B cell (primary cell): ENCODE measurements around the gene OSCAR. TPM values are rescaled to one million over a fixed set of nuclear protein-coding genes. Genes with fewer than 3 reads are reported as not detected.

ENCODE experiments used
- ATAC-seq: fragments of 200-7000 bp; cut with Tn5 transposase; one replicate; pipeline ENCODE4 v1.10.0; 2021; ENCODE audit warnings: low read depth, mild to moderate bottlenecking, moderate number of reproducible peaks, moderate library complexity
- CTCF ChIA-PET: fragments of 350-600 bp; sonication (Branson Sonifier 250); formaldehyde crosslinking; loops from one replicate; lab custom pipeline; 2021; ENCODE audit warnings: antibody characterized with exemption, inconsistent platforms; lab: Charles Lee
- POLR2A ChIA-PET: fragments of 350-600 bp; sonication (Branson Sonifier 250); formaldehyde crosslinking; loops from one replicate; lab custom pipeline; 2021; ENCODE audit warnings: antibody characterized with exemption; lab: Charles Lee
- DNase-seq: peaks from one replicate; pipeline ENCODE4 v3.0.0; 2013
- H2AFZ ChIP-seq: 2 replicates; pipeline ENCODE4 v1.6.1; 2012; ENCODE audit warnings: mild to moderate bottlenecking, low read depth, low read length; ENCODE audit not compliant: insufficient read depth, poor library complexity, severe bottlenecking
- H3K27ac ChIP-seq, 2 donors: 1 replicate in 1 of 2; 2 replicates in 1 of 2; pipeline ENCODE4 v1.5.1; 2012 to 2013; ENCODE audit warnings: low read length in 2 of 2, mild to moderate bottlenecking in 2 of 2, moderate library complexity in 1 of 2
- H3K27me3 ChIP-seq, 4 experiments: fragments of 200-600 bp in 1 of 4; sonication (generic) in 1 of 4; replicated peaks in 1 of 4; 1 replicate in 2 of 4; 2 replicates in 2 of 4; pipeline versions ENCODE4 v1.6.1 to v1.7.0; 2013 to 2016; ENCODE audit warnings: low read length in 3 of 4, mild to moderate bottlenecking in 2 of 4, mixed read lengths in 1 of 4, moderate library complexity in 1 of 4; ENCODE audit not compliant: insufficient read depth in 4 of 4, control insufficient read depth in 3 of 4; ENCODE audit errors: control extremely low read depth in 1 of 4
- H3K36me3 ChIP-seq, 2 experiments: replicated peaks in 1 of 2; 1 replicate in 1 of 2; 2 replicates in 1 of 2; pipeline versions ENCODE4 v1.6.1 to v1.7.1; 2013; ENCODE audit warnings: low read length in 1 of 2; ENCODE audit not compliant: insufficient read depth in 2 of 2, control insufficient read depth in 1 of 2; ENCODE audit errors: control extremely low read depth in 1 of 2, extremely low read depth in 1 of 2
- H3K4me1 ChIP-seq, 2 donors: fragments of 200-600 bp in 1 of 2; sonication (generic) in 1 of 2; 1 replicate in 1 of 2; 2 replicates in 1 of 2; pipeline versions ENCODE4 v1.5.1 to v1.6.1; 2013 to 2017; ENCODE audit warnings: low read length in 2 of 2; ENCODE audit not compliant: control insufficient read depth in 2 of 2, insufficient read depth in 2 of 2
- H3K4me2 ChIP-seq: replicated peaks from 2 replicates; pipeline ENCODE3; 2012; ENCODE audit warnings: mild to moderate bottlenecking, low read depth, low read length; ENCODE audit not compliant: poor library complexity, severe bottlenecking
- H3K4me3 ChIP-seq, 5 experiments: fragments of 200-600 bp in 1 of 5; sonication (generic) in 1 of 5; 1 replicate in 3 of 5; 2 replicates in 2 of 5; pipeline versions ENCODE4 v1.5.1 to v1.7.0; 2011 to 2016; ENCODE audit warnings: low read length in 4 of 5, mild to moderate bottlenecking in 4 of 5, low read depth in 2 of 5, control low read depth in 1 of 5, moderate library complexity in 1 of 5; ENCODE audit not compliant: insufficient read depth in 1 of 5; ENCODE audit errors: control extremely low read depth in 1 of 5, extremely low read depth in 1 of 5
- H3K79me2 ChIP-seq: fragments of 200-600 bp; sonication (generic); one replicate; pipeline ENCODE4 v1.6.0; 2016; ENCODE audit warnings: low read length; ENCODE audit not compliant: control insufficient read depth, insufficient read depth
- H3K9ac ChIP-seq: fragments of 200-600 bp; sonication (generic); 2 replicates; pipeline ENCODE4 v1.6.1; 2017; ENCODE audit warnings: mild to moderate bottlenecking, low read length, moderate library complexity
- H3K9me3 ChIP-seq, 3 donors: one replicate each; pipeline versions ENCODE4 v1.6.1 to v1.7.1; 2013; ENCODE audit warnings: low read length in 2 of 3; ENCODE audit not compliant: control insufficient read depth in 2 of 3, insufficient read depth in 1 of 3; ENCODE audit errors: control extremely low read depth in 1 of 3
- H4K20me1 ChIP-seq: 2 replicates; pipeline ENCODE4 v1.6.0; 2012; ENCODE audit warnings: mild to moderate bottlenecking, low read length; ENCODE audit not compliant: insufficient read depth, control insufficient read depth, poor library complexity, severe bottlenecking
- H3K27ac Mint-ChIP-seq: one replicate; pipeline ENCODE4 v1.8.0; 2021; ENCODE audit warnings: mixed read lengths
- H3K27me3 Mint-ChIP-seq: one replicate; pipeline ENCODE4 v1.8.0; 2021; ENCODE audit warnings: mixed read lengths
- H3K4me1 Mint-ChIP-seq: one replicate; pipeline ENCODE4 v1.8.0; 2021; ENCODE audit warnings: mixed read lengths
- H3K4me3 Mint-ChIP-seq: one replicate; pipeline ENCODE4 v1.8.0; 2021; ENCODE audit warnings: mixed read lengths
- H3K9me3 Mint-ChIP-seq: one replicate; pipeline ENCODE4 v1.8.0; 2022; ENCODE audit warnings: mixed read lengths; ENCODE audit not compliant: insufficient read depth
- CTCF ChIP-seq: fragments of 200-600 bp; IDR thresholded peaks from one replicate; pipeline ENCODE4 v1.8.0; 2022; ENCODE audit warnings: antibody characterized with exemption, mild to moderate bottlenecking
- EZH2 ChIP-seq: IDR thresholded peaks from 2 replicates; pipeline ENCODE4 v1.6.1; 2012; ENCODE audit warnings: borderline replicate concordance, low read depth, mild to moderate bottlenecking, moderate library complexity, low read length; ENCODE audit not compliant: insufficient read depth, poor library complexity, severe bottlenecking
- WGBS: methylation state at CpG from one replicate; pipeline ENCODE4 v1.1.5; 2013; ENCODE audit warnings: missing lambda C conversion rate; ENCODE audit not compliant: insufficient coverage; 5-methylcytosine and 5-hydroxymethylcytosine counted together
- intact Hi-C: fragments of 100-400 bp; cut with micrococcal nuclease; formaldehyde crosslinking; loops from one replicate; pipeline ENCODE4 v1.10.0; 2022
- polyA plus RNA-seq: library from polyadenylated mRNA; depleted of rRNA; stranded (reverse); fragments of >200 nt; gene quantifications from 2 replicates; pipeline ENCODE4 v1.2.3, GENCODE V29; 2012
- total RNA-seq, 2 donors: library from RNA; stranded (reverse); fragments of 120-200 nt in 1 of 2; gene quantifications; 1 replicate in 1 of 2; 2 replicates in 1 of 2; pipeline versions ENCODE4 v1.2.3 to v1.2.4, GENCODE V29; 2013 to 2022

Gene OSCAR
- total and polyA plus RNA-seq, 2 donors (not counting 1 experiment from before 2014, with no cell fraction given) = 1.7 TPM; not detected in 1

GRCh38 chr19:54148158-54148557, 47.6 kb upstream of the OSCAR start:
- ATAC-seq = no peak
- intact Hi-C loops = no loop called here
- Mint-ChIP-seq H3K4me3 (no peak overlapping the region), H3K27ac (no peak overlapping the region), H3K9me3 (no peaks in the 10 kb centered on the region), H3K27me3 (no peaks in the 10 kb centered on the region), H3K4me1 (no peaks in the 10 kb centered on the region)
- peaks cover 18% of the 10 kb centered on the region for H3K79me2 ChIP-seq
- WGBS = 97% methylated on average over 17 of the region's 19 CpGs
- H4K20me1 ChIP-seq = peaks cover 74% of the 10 kb centered on the region
- no peak overlapping the region for H3K4me2 ChIP-seq
- CTCF ChIA-PET = no interaction called here
- H2AFZ ChIP-seq = no peak overlapping the region
- no peaks in the 10 kb centered on the region for H3K27me3 ChIP-seq
- no peaks in the 10 kb centered on the region for H3K9me3 ChIP-seq
- H3K36me3 ChIP-seq = peaks cover 0 to 86% of the 10 kb centered on the region in 2 experiments
- no peak overlapping the region for H3K27ac ChIP-seq
- no peaks in the 10 kb centered on the region for H3K4me1 ChIP-seq
- H3K4me3 ChIP-seq = no peak overlapping the region
- H3K9ac ChIP-seq = no peak overlapping the region
- DNase-seq = no peak
- POLR2A ChIA-PET = interaction anchor here (0.6 kb wide), 1 partner anchor 10 kb away, joined by 3 read pairs; no protein-coding TSS in a partner anchor
- no peak for TF ChIP-seq EZH2
- no peak for TF ChIP-seq CTCF

- POLR2A ChIA-PET = no interaction called here
- WGBS = 100% methylated on average over 3 of the region's 3 CpGs
- no peak for DNase-seq
- intact Hi-C loops = no loop called here
- no peaks in the 10 kb centered on the region for H3K9me3 Mint-ChIP-seq
- no peak overlapping the region for H3K4me3 Mint-ChIP-seq
- no peak for TF ChIP-seq CTCF
- no peaks in the 10 kb centered on the region for H3K27me3 ChIP-seq
- no peaks in the 10 kb centered on the region for H3K9me3 ChIP-seq
- no peak for ATAC-seq
- peaks cover 0 to 89% of the 10 kb centered on the region in 2 experiments for H3K36me3 ChIP-seq
- H3K4me1 Mint-ChIP-seq = no peaks in the 10 kb centered on the region
- no peak overlapping the region for H3K9ac ChIP-seq
- peaks cover 22% of the 10 kb centered on the region for H3K79me2 ChIP-seq
- H3K4me1 ChIP-seq = no peaks in the 10 kb centered on the region
- CTCF ChIA-PET = no interaction called here
- H3K4me2 ChIP-seq = no peak overlapping the region
- H3K27me3 Mint-ChIP-seq = no peaks in the 10 kb centered on the region
- no peak overlapping the region for H3K4me3 ChIP-seq
- H3K27ac ChIP-seq = no peak overlapping the region
- H4K20me1 ChIP-seq = peaks cover 74% of the 10 kb centered on the region
- H2AFZ ChIP-seq = no peak overlapping the region
- H3K27ac Mint-ChIP-seq = no peak overlapping the region
These were observed 47.1 kb upstream of the OSCAR start for GRCh38 chr19:54147676-54148075.
